Liver (tissue), 3 donors: ENCODE data around the gene OGA.

ENCODE experiments used
- EGR1 ChIP-seq, 2 donors: IDR thresholded peaks; 2 replicates each; pipeline ENCODE4 v1.6.1; 2016 to 2018; ENCODE audit warnings: antibody characterized with exemption in 2 of 2, low read depth in 2 of 2
- HNF4G ChIP-seq: IDR thresholded peaks from 2 replicates; pipeline ENCODE4 v1.6.1; 2016; ENCODE audit warnings: antibody characterized with exemption
- JUND ChIP-seq, 2 donors: IDR thresholded peaks; 2 replicates each; pipeline ENCODE4 v1.6.1; 2016; ENCODE audit warnings: antibody characterized with exemption in 2 of 2
- SP1 ChIP-seq: IDR thresholded peaks from 2 replicates; pipeline ENCODE4 v1.6.1; 2018; ENCODE audit warnings: antibody characterized with exemption, mild to moderate bottlenecking
- TAF1 ChIP-seq: conservative IDR thresholded peaks from 2 replicates; pipeline ENCODE4 v1.6.1; 2016; ENCODE audit warnings: antibody characterized with exemption, mild to moderate bottlenecking
- TF ChIP-seq, protein P1 (sequence below): IDR thresholded peaks from 2 replicates; pipeline ENCODE4 v1.6.1; 2016; ENCODE audit warnings: antibody characterized with exemption
- TF ChIP-seq, protein P2 (sequence below): fragments of 150-350 bp; IDR thresholded peaks from 2 replicates; pipeline ENCODE4 v1.5.1; 2017; ENCODE audit warnings: improper control_type of control experiment, low read depth, low read length; ENCODE audit not compliant: missing input control
- TF ChIP-seq, protein P3 (sequence below): IDR thresholded peaks from 2 replicates; pipeline ENCODE4 v1.6.1; 2016; ENCODE audit warnings: antibody characterized with exemption
- TF ChIP-seq, protein P4 (sequence below): IDR thresholded peaks from 2 replicates; pipeline ENCODE4 v1.6.1; 2016; ENCODE audit warnings: antibody characterized with exemption, mild to moderate bottlenecking
- donor health status: healthy.
- donor health status: healthy.

DNA sequence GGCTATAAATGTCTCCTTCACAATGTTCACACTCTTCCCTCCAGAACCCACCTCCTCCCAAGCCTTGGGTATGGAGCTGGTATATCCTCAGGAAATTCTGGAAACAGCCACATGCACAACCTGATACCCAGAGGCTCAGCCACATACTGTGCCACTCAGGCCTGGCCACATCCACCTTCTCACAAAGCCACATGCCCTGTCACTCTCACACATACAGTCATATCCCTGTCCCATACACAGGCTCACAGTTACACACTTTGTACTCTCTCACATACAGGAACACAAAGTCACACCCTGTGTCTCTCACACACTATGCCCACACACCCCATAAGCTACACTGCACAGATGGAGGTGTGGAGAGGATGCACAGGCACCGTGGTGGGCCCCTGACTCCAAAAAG lies 15.2 kb upstream of the OGA start:
- TF ChIP-seq, protein P1, sequence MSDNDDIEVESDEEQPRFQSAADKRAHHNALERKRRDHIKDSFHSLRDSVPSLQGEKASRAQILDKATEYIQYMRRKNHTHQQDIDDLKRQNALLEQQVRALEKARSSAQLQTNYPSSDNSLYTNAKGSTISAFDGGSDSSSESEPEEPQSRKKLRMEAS: no peak
- TF ChIP-seq TAF1 (no peak), HNF4G (no peak), SP1 (no peak), EGR1 (IDR thresholded peaks at IDR 0.05; ENCODE audit: low read depth in 2 of 2) (no peak), JUND (IDR thresholded peaks at IDR 0.05) (no peak)
- TF ChIP-seq, protein P2, sequence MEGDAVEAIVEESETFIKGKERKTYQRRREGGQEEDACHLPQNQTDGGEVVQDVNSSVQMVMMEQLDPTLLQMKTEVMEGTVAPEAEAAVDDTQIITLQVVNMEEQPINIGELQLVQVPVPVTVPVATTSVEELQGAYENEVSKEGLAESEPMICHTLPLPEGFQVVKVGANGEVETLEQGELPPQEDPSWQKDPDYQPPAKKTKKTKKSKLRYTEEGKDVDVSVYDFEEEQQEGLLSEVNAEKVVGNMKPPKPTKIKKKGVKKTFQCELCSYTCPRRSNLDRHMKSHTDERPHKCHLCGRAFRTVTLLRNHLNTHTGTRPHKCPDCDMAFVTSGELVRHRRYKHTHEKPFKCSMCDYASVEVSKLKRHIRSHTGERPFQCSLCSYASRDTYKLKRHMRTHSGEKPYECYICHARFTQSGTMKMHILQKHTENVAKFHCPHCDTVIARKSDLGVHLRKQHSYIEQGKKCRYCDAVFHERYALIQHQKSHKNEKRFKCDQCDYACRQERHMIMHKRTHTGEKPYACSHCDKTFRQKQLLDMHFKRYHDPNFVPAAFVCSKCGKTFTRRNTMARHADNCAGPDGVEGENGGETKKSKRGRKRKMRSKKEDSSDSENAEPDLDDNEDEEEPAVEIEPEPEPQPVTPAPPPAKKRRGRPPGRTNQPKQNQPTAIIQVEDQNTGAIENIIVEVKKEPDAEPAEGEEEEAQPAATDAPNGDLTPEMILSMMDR: no peak
- TF ChIP-seq, protein P3, sequence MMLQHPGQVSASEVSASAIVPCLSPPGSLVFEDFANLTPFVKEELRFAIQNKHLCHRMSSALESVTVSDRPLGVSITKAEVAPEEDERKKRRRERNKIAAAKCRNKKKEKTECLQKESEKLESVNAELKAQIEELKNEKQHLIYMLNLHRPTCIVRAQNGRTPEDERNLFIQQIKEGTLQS: no peak
- TF ChIP-seq, protein P4, sequence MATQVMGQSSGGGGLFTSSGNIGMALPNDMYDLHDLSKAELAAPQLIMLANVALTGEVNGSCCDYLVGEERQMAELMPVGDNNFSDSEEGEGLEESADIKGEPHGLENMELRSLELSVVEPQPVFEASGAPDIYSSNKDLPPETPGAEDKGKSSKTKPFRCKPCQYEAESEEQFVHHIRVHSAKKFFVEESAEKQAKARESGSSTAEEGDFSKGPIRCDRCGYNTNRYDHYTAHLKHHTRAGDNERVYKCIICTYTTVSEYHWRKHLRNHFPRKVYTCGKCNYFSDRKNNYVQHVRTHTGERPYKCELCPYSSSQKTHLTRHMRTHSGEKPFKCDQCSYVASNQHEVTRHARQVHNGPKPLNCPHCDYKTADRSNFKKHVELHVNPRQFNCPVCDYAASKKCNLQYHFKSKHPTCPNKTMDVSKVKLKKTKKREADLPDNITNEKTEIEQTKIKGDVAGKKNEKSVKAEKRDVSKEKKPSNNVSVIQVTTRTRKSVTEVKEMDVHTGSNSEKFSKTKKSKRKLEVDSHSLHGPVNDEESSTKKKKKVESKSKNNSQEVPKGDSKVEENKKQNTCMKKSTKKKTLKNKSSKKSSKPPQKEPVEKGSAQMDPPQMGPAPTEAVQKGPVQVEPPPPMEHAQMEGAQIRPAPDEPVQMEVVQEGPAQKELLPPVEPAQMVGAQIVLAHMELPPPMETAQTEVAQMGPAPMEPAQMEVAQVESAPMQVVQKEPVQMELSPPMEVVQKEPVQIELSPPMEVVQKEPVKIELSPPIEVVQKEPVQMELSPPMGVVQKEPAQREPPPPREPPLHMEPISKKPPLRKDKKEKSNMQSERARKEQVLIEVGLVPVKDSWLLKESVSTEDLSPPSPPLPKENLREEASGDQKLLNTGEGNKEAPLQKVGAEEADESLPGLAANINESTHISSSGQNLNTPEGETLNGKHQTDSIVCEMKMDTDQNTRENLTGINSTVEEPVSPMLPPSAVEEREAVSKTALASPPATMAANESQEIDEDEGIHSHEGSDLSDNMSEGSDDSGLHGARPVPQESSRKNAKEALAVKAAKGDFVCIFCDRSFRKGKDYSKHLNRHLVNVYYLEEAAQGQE: no peak
